Uterus (tissue), 4 donors: ENCODE measurements around the gene SLC36A3. TPM values are rescaled to one million over a fixed set of nuclear protein-coding genes. Genes with fewer than 3 reads are reported as not detected.

Experiments used
- DNase-seq, 2 donors: peaks; one replicate each; pipeline ENCODE4 v3.0.0-alpha.2; 2019 to 2020
- H3K27ac ChIP-seq, 2 donors: fragments of 200-600 bp; sonication (generic); 1 replicate in 1 of 2; 2 replicates in 1 of 2; pipeline ENCODE4 v1.5.1; 2016 to 2018
- H3K27me3 ChIP-seq, 2 donors: fragments of 200-600 bp; sonication (generic); one replicate each; pipeline ENCODE4 v1.5.1; 2018 to 2019; ENCODE audit warnings: control low read depth in 1 of 2
- H3K36me3 ChIP-seq, 2 donors: fragments of 200-600 bp; sonication (generic); one replicate each; pipeline ENCODE4 v1.5.1; 2019; ENCODE audit warnings: control low read depth in 1 of 2
- H3K4me1 ChIP-seq, 2 donors: fragments of 200-600 bp; sonication (generic); one replicate each; pipeline ENCODE4 v1.5.1; 2018 to 2019; ENCODE audit warnings: control low read depth in 1 of 2
- H3K4me3 ChIP-seq, 2 donors: fragments of 200-600 bp; sonication (generic); 1 replicate in 1 of 2; 2 replicates in 1 of 2; pipeline ENCODE4 v1.5.1; 2018 to 2019; ENCODE audit warnings: mild to moderate bottlenecking in 1 of 2
- H3K9me3 ChIP-seq, 2 donors: fragments of 200-600 bp; sonication (generic); one replicate each; pipeline ENCODE4 v1.5.1; 2019; ENCODE audit warnings: control low read depth in 1 of 2
- CTCF ChIP-seq, 4 experiments: fragments of 200-600 bp in 2 of 4; fragments of 450-650 bp in 2 of 4; sonication (generic) in 2 of 4; IDR thresholded peaks; one replicate each; pipeline ENCODE4 v1.5.1; 2016 to 2019; ENCODE audit warnings: antibody characterized with exemption in 4 of 4, mild to moderate bottlenecking in 2 of 4, moderate library complexity in 1 of 4
- POLR2A ChIP-seq, 2 donors: fragments of 450-650 bp; IDR thresholded peaks; one replicate each; pipeline ENCODE4 v1.6.1; 2016; ENCODE audit warnings: antibody characterized with exemption in 2 of 2, mild to moderate bottlenecking in 1 of 2, moderate library complexity in 1 of 2
- intact Hi-C: fragments of 100-400 bp; cut with DNase I; formaldehyde crosslinking; loops from one replicate; pipeline ENCODE4 v1.15.1; 2023; ENCODE audit warnings: low total_unique reads
- total RNA-seq, 4 donors: library from RNA; depleted of rRNA in 3 of 4; stranded (reverse); fragments of >200 nt in 3 of 4; gene quantifications; one replicate each; pipeline versions ENCODE4 v1.1.0 to v1.2.4, GENCODE V29; 2014 to 2023
- donor health status: DM: yes; HTN: yes; CAD: no.

The SLC36A3 gene
- total RNA-seq, 4 donors from 2014 or later: not detected

- Histone ChIP-seq H3K4me3 (no peak overlapping the region), H3K27ac (no peak overlapping the region), H3K27me3 (no peaks in the 10 kb centered on the region), H3K9me3 (no peaks in the 10 kb centered on the region), H3K36me3 (no peaks in the 10 kb centered on the region), H3K4me1 (no peaks in the 10 kb centered on the region)
- intact Hi-C loops: no loop called here
- DNase-seq: no peak
- TF ChIP-seq CTCF (IDR thresholded peaks at IDR 0.05) (no peak), POLR2A (IDR thresholded peaks at IDR 0.05) (no peak)
Observed at GRCh38 chr5:151328734-151329133, 25.2 kb upstream of the SLC36A3 start.

- H3K27ac ChIP-seq: no peak overlapping the region
- no peaks in the 10 kb centered on the region for H3K4me1 ChIP-seq
- H3K36me3 ChIP-seq: no peaks in the 10 kb centered on the region
- H3K4me3 ChIP-seq: no peak overlapping the region
- intact Hi-C loops: no loop called here
- H3K9me3 ChIP-seq: no peaks in the 10 kb centered on the region
- no peaks in the 10 kb centered on the region for H3K27me3 ChIP-seq
- TF ChIP-seq POLR2A (IDR thresholded peaks at IDR 0.05) (no peak), CTCF (IDR thresholded peaks at IDR 0.05) (no peak)
- no peak for DNase-seq
Observed at GRCh38 chr5:151327585-151327984, 24.0 kb upstream of the SLC36A3 start.

GRCh38 chr5:151326266-151326665 is 22.7 kb upstream of the SLC36A3 start:
- H3K27me3 ChIP-seq: no peaks in the 10 kb centered on the region
- H3K36me3 ChIP-seq: no peaks in the 10 kb centered on the region
- H3K4me3 ChIP-seq: no peak overlapping the region
- DNase-seq: no peak
- no peak overlapping the region for H3K27ac ChIP-seq
- no peak for TF ChIP-seq CTCF (IDR thresholded peaks at IDR 0.05)
- TF ChIP-seq POLR2A (IDR thresholded peaks at IDR 0.05): no peak
- no peaks in the 10 kb centered on the region for H3K9me3 ChIP-seq
- H3K4me1 ChIP-seq: no peaks in the 10 kb centered on the region
- intact Hi-C loops: no loop called here

GRCh38 chr5:151320481-151320880 is 16.9 kb upstream of the SLC36A3 start:
- DNase-seq: no peak
- Histone ChIP-seq H3K36me3 (no peaks in the 10 kb centered on the region), H3K27me3 (no peaks in the 10 kb centered on the region), H3K27ac (no peak overlapping the region), H3K9me3 (no peaks in the 10 kb centered on the region), H3K4me1 (no peaks in the 10 kb centered on the region), H3K4me3 (no peak overlapping the region)
- TF ChIP-seq CTCF (IDR thresholded peaks at IDR 0.05) (no peak), POLR2A (IDR thresholded peaks at IDR 0.05) (no peak)
- intact Hi-C loops: no loop called here

- no peak overlapping the region for H3K27ac ChIP-seq
- H3K4me1 ChIP-seq: no peaks in the 10 kb centered on the region
- no peak overlapping the region for H3K4me3 ChIP-seq
- TF ChIP-seq CTCF (IDR thresholded peaks at IDR 0.05): no peak
- no peak for TF ChIP-seq POLR2A (IDR thresholded peaks at IDR 0.05)
- no peaks in the 10 kb centered on the region for H3K27me3 ChIP-seq
- intact Hi-C loops: no loop called here
- peak; percentile 17 to 39 for DNase-seq
- no peaks in the 10 kb centered on the region for H3K9me3 ChIP-seq
- H3K36me3 ChIP-seq: no peaks in the 10 kb centered on the region
Observed at GRCh38 chr5:151318850-151319732, 15.5 kb upstream of the SLC36A3 start.
